ENCODE data around the gene BTBD16.
A peak's percentile ranks its signal among the peaks of the same experiment; 100 is the strongest.

Gene BTBD16

GRCh38 chr10:122374237-122374858 is 103.3 kb downstream of the BTBD16 start, which contains the start of gene PLEKHA1:
Gene PLEKHA1, plus strand, starts transcription at chr10:122374708. Its CDS starts 18,493 bp downstream, at chr10:122393201.
- DNase-seq = peak; percentile 88

- peak; percentile 90 for DNase-seq
Measured at GRCh38 chr10:122374859-122375678, 104.0 kb downstream of the BTBD16 start.

GRCh38 chr10:122375679-122376160 is 104.6 kb downstream of the BTBD16 start:
- no peak for DNase-seq

GRCh38 chr10:122376364-122376961 is 105.4 kb downstream of the BTBD16 start:
- DNase-seq = no peak

GRCh38 chr10:122379041-122379440 is 107.9 kb downstream of the BTBD16 start:
- DNase-seq = no peak

GRCh38 chr10:122379537-122379936 is 108.4 kb downstream of the BTBD16 start:
- no peak for DNase-seq

GRCh38 chr10:122380703-122381102 is 109.6 kb downstream of the BTBD16 start:
- no peak for DNase-seq

- no peak for DNase-seq
Measured at GRCh38 chr10:122381680-122382079, 110.6 kb downstream of the BTBD16 start.

- no peak for DNase-seq
Measured at GRCh38 chr10:122386514-122386913, 115.4 kb downstream of the BTBD16 start.

GRCh38 chr10:122387572-122387971 is 116.5 kb downstream of the BTBD16 start:
- no peak for DNase-seq

Data from right kidney (tissue), 1 donor.